GM12878 (cell line): Measurements from ENCODE around the gene TMEM91. TPM values are rescaled to one million over a fixed set of nuclear protein-coding genes. Genes with fewer than 3 reads are reported as not detected.

Experiments
- ATF3 ChIP-seq: IDR thresholded peaks from 2 replicates; pipeline ENCODE4 v1.6.1; 2011; ENCODE audit warnings: low read depth, mild to moderate bottlenecking, low read length, moderate library complexity, borderline replicate concordance; ENCODE audit errors: extremely low read depth
- BMI1 ChIP-seq: fragments of 450-650 bp; IDR thresholded peaks from 2 replicates; pipeline ENCODE4 v1.6.1; 2016; ENCODE audit warnings: mild to moderate bottlenecking, moderate library complexity, borderline replicate concordance
- CBX3 ChIP-seq: fragments of 200-600 bp; sonication (generic); IDR thresholded peaks from 2 replicates; pipeline ENCODE4 v1.6.1; 2016; ENCODE audit warnings: low read depth, borderline replicate concordance
- CHD1 ChIP-seq: IDR thresholded peaks from 2 replicates; pipeline ENCODE4 v1.6.1; 2012; ENCODE audit warnings: low read depth, low read length, improper control_type of control experiment
- EP300 ChIP-seq, 2 experiments: fragments of 150-350 bp in 1 of 2; IDR thresholded peaks; 2 replicates each; pipeline ENCODE4 v1.6.1; 2011 to 2012; ENCODE audit warnings: low read depth in 2 of 2, low read length in 2 of 2, borderline replicate concordance in 1 of 2, improper control_type of control experiment in 1 of 2, inconsistent platforms in 1 of 2; ENCODE audit not compliant: control insufficient read depth in 1 of 2
- GABPA ChIP-seq: IDR thresholded peaks from 2 replicates; pipeline ENCODE4 v1.6.1; 2014; ENCODE audit warnings: antibody characterized with exemption, low read depth, mild to moderate bottlenecking, inconsistent platforms
- HDAC2 ChIP-seq: fragments of 200-600 bp; sonication (generic); IDR thresholded peaks from 2 replicates; pipeline ENCODE4 v1.6.1; 2017
- KAT2A ChIP-seq: conservative IDR thresholded peaks from 2 replicates; pipeline ENCODE4 v1.6.1; 2011; ENCODE audit warnings: low read depth, low read length; ENCODE audit not compliant: control insufficient read depth
- MEF2A ChIP-seq: IDR thresholded peaks from 2 replicates; pipeline ENCODE4 v1.6.1; 2011; ENCODE audit warnings: low read depth, mild to moderate bottlenecking, low read length, moderate library complexity; ENCODE audit not compliant: insufficient read depth
- MEF2B ChIP-seq: fragments of 450-650 bp; IDR thresholded peaks from 2 replicates; pipeline ENCODE4 v1.6.1; 2018; ENCODE audit warnings: mild to moderate bottlenecking, moderate library complexity; ENCODE audit not compliant: partially characterized antibody, poor library complexity, severe bottlenecking
- MLLT1 ChIP-seq: fragments of 450-650 bp; IDR thresholded peaks from 2 replicates; pipeline ENCODE4 v1.6.1; 2016; ENCODE audit warnings: mild to moderate bottlenecking
- NBN ChIP-seq: fragments of 450-650 bp; IDR thresholded peaks from 2 replicates; pipeline ENCODE4 v1.6.1; 2016
- NFYA ChIP-seq: IDR thresholded peaks from 2 replicates; pipeline ENCODE4 v1.6.1; 2011; ENCODE audit warnings: low read depth, mild to moderate bottlenecking, low read length, improper control_type of control experiment, borderline replicate concordance
- NKRF ChIP-seq: fragments of 450-650 bp; conservative IDR thresholded peaks from 2 replicates; pipeline ENCODE4 v1.6.1; 2017; ENCODE audit warnings: mild to moderate bottlenecking, moderate library complexity
- PKNOX1 ChIP-seq: fragments of 450-650 bp; IDR thresholded peaks from 2 replicates; pipeline ENCODE4 v1.6.1; 2016; ENCODE audit warnings: mild to moderate bottlenecking
- POLR2AphosphoS2 ChIP-seq: IDR thresholded peaks from 2 replicates; pipeline ENCODE4 v1.6.1; 2011; ENCODE audit warnings: low read depth, mild to moderate bottlenecking, low read length, improper control_type of control experiment, moderate library complexity
- RELA ChIP-seq: fragments of 450-650 bp; IDR thresholded peaks from 2 replicates; pipeline ENCODE4 v1.8.0; 2014; ENCODE audit warnings: borderline replicate concordance; ENCODE audit not compliant: partially characterized antibody
- RFX5 ChIP-seq: IDR thresholded peaks from 2 replicates; pipeline ENCODE4 v1.6.1; 2011; ENCODE audit warnings: low read depth, low read length, improper control_type of control experiment
- SUZ12 ChIP-seq: fragments of 200-600 bp; sonication (generic); IDR thresholded peaks from one replicate; pipeline ENCODE4 v1.6.1; 2018; ENCODE audit warnings: antibody characterized with exemption, mild to moderate bottlenecking; ENCODE audit not compliant: unreplicated experiment
- WRNIP1 ChIP-seq: IDR thresholded peaks from 2 replicates; pipeline ENCODE4 v1.6.1; 2011; ENCODE audit warnings: low read depth, low read length, improper control_type of control experiment, borderline replicate concordance
- YBX1 ChIP-seq: fragments of 450-650 bp; IDR thresholded peaks from 2 replicates; pipeline ENCODE4 v1.6.1; 2016; ENCODE audit warnings: antibody characterized with exemption
- ZBTB33 ChIP-seq: fragments of 450-650 bp; IDR thresholded peaks from 2 replicates; pipeline ENCODE4 v1.6.1; 2017; ENCODE audit warnings: mild to moderate bottlenecking
- polyA plus RNA-seq, 11 experiments: library from polyadenylated mRNA; depleted of rRNA in 4 of 11; unstranded in 6 of 11; stranded (reverse) in 5 of 11; fragments of >200 nt; fragmentation: Nextera tagmentation in 4 of 11; fragmentation: Illumina TruSeq in 1 of 11; extraction: Ambion mirVana in 4 of 11; extraction: Trizol in 1 of 11; gene quantifications; 1 replicate in 1 of 11; 2 replicates in 10 of 11; pipeline versions ENCODE4 v1.2.1 to v1.2.3, GENCODE V29; 2011 to 2016; ENCODE audit warnings: inconsistent platforms in 2 of 11, missing spikeins in 2 of 11, low read depth in 1 of 11
- total RNA-seq, 4 experiments: library from RNA; depleted of rRNA in 3 of 4; stranded (reverse); fragments of >200 nt in 3 of 4; fragmentation: Illumina TruSeq in 1 of 4; extraction: Trizol in 1 of 4; gene quantifications; 2 replicates each; pipeline versions ENCODE4 v1.2.1 to v1.2.3, GENCODE V29; 2013 to 2021

The TMEM91 gene
- total and polyA plus RNA-seq, 10 of the 15 experiments (the other 5 are each of a cell fraction or from before 2014, with no cell fraction given): 1.5 to 5.5 (median 2.7) TPM

- no peak for TF ChIP-seq YBX1
- no peak for TF ChIP-seq HDAC2
- no peak for TF ChIP-seq SUZ12
- peak; percentile 95 for TF ChIP-seq ZBTB33
- no peak for TF ChIP-seq CBX3
- no peak for TF ChIP-seq NFYA
- TF ChIP-seq MEF2A: no peak
- no peak for TF ChIP-seq EP300 (IDR thresholded peaks at IDR 0.05; ENCODE audit: borderline replicate concordance in 1 of 2, control insufficient read depth in 1 of 2, low read depth in 2 of 2, low read length in 2 of 2)
- no peak for TF ChIP-seq BMI1
- TF ChIP-seq KAT2A: no peak
- peak; percentile 37; the same call in 1 of the 2 replicates for TF ChIP-seq ATF3
- TF ChIP-seq WRNIP1: no peak
- no peak for TF ChIP-seq RELA
- peak; percentile 98 for TF ChIP-seq NKRF
- no peak for TF ChIP-seq CHD1
- TF ChIP-seq NBN: peak; percentile 83; the same call in 1 of the 2 replicates
- no peak for TF ChIP-seq POLR2AphosphoS2
- TF ChIP-seq RFX5: peak; percentile 62
- TF ChIP-seq MLLT1: peak; percentile 76
- peak; percentile 84 for TF ChIP-seq PKNOX1
- peak; percentile 66 for TF ChIP-seq MEF2B
- TF ChIP-seq GABPA: no peak
Observed at GRCh38 chr19:41397086-41398049, 21.0 kb downstream of the TMEM91 start, which contains the start of the genes BCKDHA and EXOSC5 (continued).
